Suppressor macrophage (primary cell): ENCODE data around the gene GALNT18.

Source experiments
- DNase-seq, 4 experiments: peaks; one replicate each; pipeline ENCODE4 v3.0.0-alpha.2; 2020 to 2022

The GALNT18 gene

DNA sequence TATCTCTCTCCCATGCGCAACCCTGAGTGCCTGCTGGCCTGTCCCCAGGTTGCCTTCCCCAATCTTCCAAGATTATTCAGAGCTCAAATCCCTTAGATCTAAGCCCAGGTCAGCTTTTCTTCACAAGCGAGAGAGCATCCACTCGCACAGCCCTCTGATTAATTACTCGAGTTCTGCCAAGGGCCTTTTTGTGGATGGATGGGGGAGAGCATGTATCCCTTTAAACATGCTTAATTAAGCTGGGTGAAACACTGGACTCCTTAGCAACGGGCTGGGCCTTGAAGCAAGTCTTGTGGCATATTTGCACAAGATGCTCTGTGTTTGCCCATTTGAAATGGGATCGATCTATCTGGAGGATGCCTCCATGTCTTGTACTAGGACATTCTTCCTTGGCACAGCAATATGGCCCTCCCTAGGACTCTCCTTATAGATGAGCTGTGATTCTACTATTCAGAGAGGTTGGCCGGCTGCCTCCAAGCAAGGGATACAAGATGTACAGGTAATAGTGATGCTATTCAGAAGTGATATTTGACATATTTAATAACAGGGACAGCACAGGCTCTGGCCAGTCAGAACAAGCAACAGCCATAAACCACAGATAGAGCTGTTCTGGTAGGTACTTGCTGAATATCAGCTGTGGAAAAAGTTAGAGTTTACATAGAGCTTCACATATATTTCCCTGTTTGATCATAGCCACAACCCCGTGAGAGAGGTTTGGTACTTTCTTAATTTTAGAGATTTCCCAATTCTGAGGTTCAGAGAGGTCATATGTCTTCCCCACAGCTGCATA, 394.3 kb downstream of the GALNT18 start:
- no peak for DNase-seq
